PC-9 (cell line): ENCODE measurements around the gene SVOP. TPM values are rescaled to one million over a fixed set of nuclear protein-coding genes. Genes with fewer than 3 reads are reported as not detected.

Source experiments
- BruUV-seq: library from RNA; stranded (reverse); fragments of 400-500 nt; replicated peaks from 2 replicates; lab custom pipeline; 2021; lab: Mats Ljungman, UMichigan
- CTCF ChIA-PET: fragments of 300-600 bp; sonication (Branson Sonifier 250); formaldehyde crosslinking; loops from one replicate; lab custom pipeline; 2022; ENCODE audit warnings: antibody characterized with exemption; lab: Charles Lee
- POLR2A ChIA-PET: fragments of 300-600 bp; sonication (Branson Sonifier 250); formaldehyde crosslinking; loops from one replicate; lab custom pipeline; 2022; ENCODE audit warnings: antibody characterized with exemption; ENCODE audit not compliant: unreplicated experiment; lab: Charles Lee
- DNase-seq, 2 experiments: peaks; one replicate each; pipeline versions ENCODE4 v3.0.0 to v3.0.0-alpha.2; 2015 to 2022; ENCODE audit warnings: mixed read lengths in 1 of 2
- H2AFZ ChIP-seq: fragments of 200-600 bp; sonication (generic); 2 replicates; pipeline ENCODE4 v1.8.1; 2017; ENCODE audit warnings: antibody characterized with exemption
- H3F3A ChIP-seq: fragments of 200-600 bp; sonication (generic); 2 replicates; pipeline ENCODE4 v1.8.1; 2017; ENCODE audit warnings: antibody characterized with exemption, mild to moderate bottlenecking, low read depth; ENCODE audit not compliant: insufficient read depth
- H3K27ac ChIP-seq: fragments of 200-600 bp; sonication (generic); 2 replicates; pipeline ENCODE4 v1.6.1; 2016; ENCODE audit warnings: mixed run types
- H3K27me3 ChIP-seq: fragments of 200-600 bp; sonication (generic); 2 replicates; pipeline ENCODE4 v1.6.1; 2016; ENCODE audit warnings: low read depth, mixed run types; ENCODE audit not compliant: insufficient read depth
- H3K36me3 ChIP-seq: fragments of 200-600 bp; sonication (generic); 2 replicates; pipeline ENCODE4 v1.6.1; 2016; ENCODE audit warnings: low read depth, mixed run types
- H3K4me1 ChIP-seq: fragments of 200-600 bp; sonication (generic); replicated peaks from 2 replicates; pipeline ENCODE4 v1.6.1; 2016; ENCODE audit warnings: mixed run types; ENCODE audit not compliant: insufficient read depth
- H3K4me2 ChIP-seq: fragments of 200-600 bp; sonication (generic); 2 replicates; pipeline ENCODE4 v1.6.1; 2017; ENCODE audit warnings: mixed run types
- H3K4me3 ChIP-seq: fragments of 200-600 bp; sonication (generic); 2 replicates; pipeline ENCODE4 v1.6.1; 2016; ENCODE audit warnings: mixed run types
- H3K79me2 ChIP-seq: fragments of 200-600 bp; sonication (generic); 2 replicates; pipeline ENCODE4 v1.6.1; 2017; ENCODE audit warnings: low read depth, mixed run types
- H3K9me2 ChIP-seq: fragments of 200-600 bp; sonication (generic); 2 replicates; pipeline ENCODE4 v1.8.1; 2017; ENCODE audit warnings: mild to moderate bottlenecking; ENCODE audit not compliant: insufficient read depth
- H3K9me3 ChIP-seq: fragments of 200-600 bp; sonication (generic); 2 replicates; pipeline ENCODE4 v1.8.1; 2016; ENCODE audit warnings: low read depth; ENCODE audit not compliant: insufficient read depth
- H4K20me1 ChIP-seq: fragments of 200-600 bp; sonication (generic); 2 replicates; pipeline ENCODE4 v1.8.1; 2017; ENCODE audit not compliant: insufficient read depth
- CTCF ChIP-seq: fragments of 200-600 bp; sonication (generic); conservative IDR thresholded peaks from 2 replicates; pipeline ENCODE4 v1.6.1; 2017; ENCODE audit warnings: mixed run types, antibody characterized with exemption, mild to moderate bottlenecking, moderate library complexity
- EZH2 ChIP-seq: fragments of 200-600 bp; sonication (generic); IDR thresholded peaks from 2 replicates; pipeline ENCODE4 v1.8.0; 2017; ENCODE audit warnings: antibody characterized with exemption, low read depth
- intact Hi-C: fragments of 100-400 bp; cut with micrococcal nuclease; formaldehyde crosslinking; loops from one replicate; pipeline ENCODE4 v1.10.0; 2022; ENCODE audit not compliant: unreplicated experiment
- total RNA-seq: library from RNA; stranded (reverse); gene quantifications from 2 replicates; pipeline ENCODE4 v1.2.3, GENCODE V29; 2021

The SVOP gene
- total RNA-seq, 1 experiment from 2014 or later: not detected

DNA sequence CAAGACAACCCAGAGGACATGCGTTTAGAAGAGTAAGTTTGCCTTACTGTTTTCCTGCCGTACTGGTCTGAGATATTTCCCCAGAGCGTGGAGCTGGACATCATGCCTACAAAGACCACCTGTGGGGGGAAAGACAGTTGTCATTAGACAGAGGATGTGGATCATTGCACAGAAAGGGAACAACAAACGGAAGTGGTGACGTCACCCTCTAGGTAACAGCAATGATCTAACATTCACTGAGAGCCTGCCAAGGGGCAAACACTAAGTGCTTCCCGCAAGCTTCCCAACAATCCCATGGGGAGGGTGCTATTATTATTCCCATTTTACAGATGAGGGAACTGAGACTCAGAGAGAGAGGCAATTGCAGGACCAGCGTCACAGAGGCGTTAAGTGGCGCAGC, 48.5 kb downstream of the SVOP start:
- H3K4me2 ChIP-seq: no peak overlapping the region
- no peaks in the 10 kb centered on the region for H3K9me3 ChIP-seq
- ChIA-PET CTCF (no interaction called here), POLR2A (no interaction called here)
- intact Hi-C loops: no loop called here
- no peaks in the 10 kb centered on the region for H3K4me1 ChIP-seq
- no peak for DNase-seq
- no peaks in the 10 kb centered on the region for H3K9me2 ChIP-seq
- H3K4me3 ChIP-seq: no peak overlapping the region
- TF ChIP-seq CTCF (no peak), EZH2 (no peak)
- H3K36me3 ChIP-seq: no peaks in the 10 kb centered on the region
- H3K27me3 ChIP-seq: peaks cover 6% of the 10 kb centered on the region
- H3K27ac ChIP-seq: no peak overlapping the region
- H2AFZ ChIP-seq: no peak overlapping the region
- H3F3A ChIP-seq: no peaks in the 10 kb centered on the region
- no TSS peak for BruUV-seq
- no peaks in the 10 kb centered on the region for H4K20me1 ChIP-seq
- H3K79me2 ChIP-seq: no peaks in the 10 kb centered on the region

GRCh38 chr12:108969622-108970021, 51.2 kb downstream of the SVOP start:
- H3K36me3 ChIP-seq: no peaks in the 10 kb centered on the region
- no peak overlapping the region for H3K4me2 ChIP-seq
- H3K9me3 ChIP-seq: no peaks in the 10 kb centered on the region
- CTCF ChIA-PET: no interaction called here
- H3K4me1 ChIP-seq: no peaks in the 10 kb centered on the region
- no TSS peak for BruUV-seq
- no peaks in the 10 kb centered on the region for H3K79me2 ChIP-seq
- H4K20me1 ChIP-seq: no peaks in the 10 kb centered on the region
- POLR2A ChIA-PET: no interaction called here
- H3K27ac ChIP-seq: no peak overlapping the region
- no peaks in the 10 kb centered on the region for H3F3A ChIP-seq
- DNase-seq: no peak
- no peak overlapping the region for H3K4me3 ChIP-seq
- H3K27me3 ChIP-seq: peaks cover 10% of the 10 kb centered on the region
- intact Hi-C loops: no loop called here
- no peak overlapping the region for H2AFZ ChIP-seq
- H3K9me2 ChIP-seq: no peaks in the 10 kb centered on the region
- TF ChIP-seq CTCF: no peak
- no peak for TF ChIP-seq EZH2

GRCh38 chr12:108967869-108968540, 52.9 kb downstream of the SVOP start:
- H3K9me2 ChIP-seq: no peaks in the 10 kb centered on the region
- no peaks in the 10 kb centered on the region for H3K4me1 ChIP-seq
- TF ChIP-seq CTCF (peak; percentile 64), EZH2 (no peak)
- intact Hi-C loops: no loop called here
- H3K79me2 ChIP-seq: no peaks in the 10 kb centered on the region
- BruUV-seq: no TSS peak
- no peak overlapping the region for H2AFZ ChIP-seq
- H4K20me1 ChIP-seq: no peaks in the 10 kb centered on the region
- ChIA-PET POLR2A (no interaction called here), CTCF (no interaction called here)
- H3K4me2 ChIP-seq: no peak overlapping the region
- no peak for DNase-seq
- peaks cover 17% of the 10 kb centered on the region for H3K27me3 ChIP-seq
- H3K27ac ChIP-seq: no peak overlapping the region
- no peak overlapping the region for H3K4me3 ChIP-seq
- no peaks in the 10 kb centered on the region for H3F3A ChIP-seq
- H3K36me3 ChIP-seq: no peaks in the 10 kb centered on the region
- H3K9me3 ChIP-seq: no peaks in the 10 kb centered on the region
